ENCODE results near the gene ADIPOQ.
"Not testable (repeated sequence)": the region's sequence is repeated elsewhere in the genome, so short reads cannot be mapped to it uniquely, and the experiment has no call there.

The ADIPOQ gene

DNA sequence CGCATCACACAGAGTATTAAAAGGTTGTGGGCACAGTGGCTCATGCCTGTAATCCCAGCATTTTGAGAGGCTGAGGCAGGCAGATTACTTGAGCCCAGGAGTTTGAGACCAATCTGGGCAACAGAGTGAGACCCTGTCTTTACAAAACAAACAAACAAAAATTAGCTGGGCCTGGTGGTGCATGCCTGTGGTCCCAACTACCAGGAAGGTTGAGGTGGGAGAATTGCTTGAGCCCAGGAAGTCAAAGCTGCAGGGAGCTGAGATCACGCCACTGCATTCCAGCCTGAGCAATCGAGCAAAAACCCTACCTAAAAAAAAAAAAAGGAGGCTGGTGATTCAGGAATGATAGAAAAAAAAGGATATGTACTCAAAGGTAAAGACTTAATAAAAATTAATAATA lies 59.6 kb downstream of the ADIPOQ start:
- DNase-seq (ENCODE audit: low spot score) = no peak

DNA sequence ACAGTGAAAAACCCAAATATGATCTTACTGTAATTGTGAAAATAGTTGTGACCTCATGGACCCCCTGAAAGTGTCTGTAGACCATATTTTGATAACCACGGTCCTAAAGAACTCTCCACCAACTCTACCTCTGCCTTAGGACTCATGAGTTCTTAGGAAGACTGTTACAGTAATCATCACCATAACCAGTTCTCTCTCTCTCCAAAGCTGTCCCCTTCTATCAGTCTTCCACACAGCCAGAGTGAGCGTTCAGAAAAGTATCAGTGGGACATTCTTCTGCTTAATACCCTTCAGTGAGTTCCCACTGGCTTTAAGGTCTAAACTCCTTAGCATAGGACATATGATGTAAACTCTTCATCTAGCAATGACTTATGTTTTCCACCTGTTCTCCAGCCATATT lies 60.2 kb downstream of the ADIPOQ start:
- DNase-seq (ENCODE audit: low spot score) = no peak

DNA sequence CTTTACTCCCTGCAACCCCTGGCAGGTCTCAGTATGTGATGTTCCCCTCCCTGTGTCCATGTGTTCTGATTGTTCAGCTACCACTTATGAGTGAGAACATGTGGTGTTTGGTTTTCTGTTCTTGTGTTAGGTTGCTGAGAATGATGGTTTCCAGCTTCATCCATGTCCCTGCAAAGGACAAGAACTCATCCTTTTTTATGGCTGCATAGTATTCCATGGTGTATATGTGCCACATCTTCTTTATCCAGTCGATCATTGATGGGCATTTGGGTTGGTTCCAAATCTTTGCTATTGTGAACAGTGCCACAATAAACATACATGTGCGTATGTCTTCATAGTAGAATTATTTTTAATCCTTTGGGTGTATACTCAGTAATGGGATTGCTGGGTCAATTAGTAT lies 61.2 kb downstream of the ADIPOQ start:
- not testable (repeated sequence) for DNase-seq (ENCODE audit: low spot score)

DNA sequence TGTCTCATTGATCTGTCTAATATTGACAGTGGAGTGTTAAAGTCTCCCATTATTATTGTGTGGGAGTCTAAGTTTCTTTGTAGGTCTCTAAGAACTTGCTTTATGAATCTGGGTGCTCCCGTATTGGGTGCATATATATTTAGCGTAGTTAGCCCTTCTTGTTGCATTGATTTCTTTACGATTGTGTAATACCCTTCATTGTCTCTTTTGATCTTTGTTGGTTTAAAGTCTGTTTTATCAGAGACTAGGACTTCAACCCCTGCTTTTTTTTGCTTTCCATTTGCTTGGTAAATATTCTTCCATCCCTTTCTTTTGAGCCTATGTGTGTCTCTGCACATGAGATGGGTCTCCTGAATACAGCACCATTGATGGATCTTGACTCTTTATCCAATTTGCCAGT lies 64.6 kb downstream of the ADIPOQ start:
- DNase-seq (ENCODE audit: low spot score) = not testable (repeated sequence)

All from hematopoietic multipotent progenitor cell treated with erythropoietin and hydrocortisone succinate and interleukin-3 and kit ligand, for 17 days (in vitro differentiated cells).